Right cardiac atrium (tissue), 5 donors: ENCODE data around the gene AKAP5. TPM values are rescaled to one million over a fixed set of nuclear protein-coding genes. Genes with fewer than 3 reads are reported as not detected.

Source experiments
- ATAC-seq, 2 donors: fragments of 200-7000 bp; cut with Tn5 transposase; one replicate each; pipeline versions ENCODE4 v1.8.0 to v1.9.1; 2020; ENCODE audit warnings: moderate library complexity in 2 of 2, mild to moderate bottlenecking in 1 of 2
- DNase-seq, 3 donors: peaks; one replicate each; pipeline ENCODE4 v3.0.0-alpha.2; 2020
- H3K27ac ChIP-seq: one replicate; pipeline ENCODE4 v1.5.1; 2013; ENCODE audit warnings: mild to moderate bottlenecking, low read length, control low read depth, moderate library complexity
- H3K27me3 ChIP-seq: one replicate; pipeline ENCODE4 v1.6.1; 2013; ENCODE audit not compliant: control insufficient read depth, insufficient read depth
- H3K4me1 ChIP-seq: one replicate; pipeline ENCODE4 v1.6.1; 2013; ENCODE audit warnings: low read length; ENCODE audit not compliant: control insufficient read depth, insufficient read depth
- H3K4me3 ChIP-seq: one replicate; pipeline ENCODE4 v1.5.1; 2013; ENCODE audit warnings: low read length, control low read depth
- H3K9me3 ChIP-seq: one replicate; pipeline ENCODE4 v1.6.1; 2013; ENCODE audit warnings: low read length; ENCODE audit not compliant: control insufficient read depth
- WGBS: extraction: QIAGEN DNeasy Blood & Tissue Kit; methylation state at CpG from one replicate; pipeline ENCODE4 v1.1.7; 2013; 5-methylcytosine and 5-hydroxymethylcytosine counted together
- intact Hi-C, 4 donors: fragments of 100-400 bp; cut with DNase I; formaldehyde crosslinking; loops; one replicate each; pipeline versions ENCODE4 v1.11.0 to v1.14.0; 2022 to 2023
- polyA plus RNA-seq: library from polyadenylated mRNA; stranded (reverse); fragments of 200-250 nt; gene quantifications from one replicate; pipeline ENCODE4 v1.2.3, GENCODE V29; 2013
- total RNA-seq, 4 donors: library from RNA; stranded (reverse); fragmentation: NEBNext Ultra II Directional; extraction: Animal tissue kit (Norgen Biotek cat#: 25700); gene quantifications; one replicate each; pipeline ENCODE4 v1.2.1, GENCODE V29; 2021
- donor health status: healthy with polysubstance abuse.
- donor health status: DM: no; HTN: yes; CAD: no.
- donor health status: DM: no; HTN: no; CAD: no.
- donor health status: DM: no; HTN: yes; CAD: no; lungs with severe emphysema.
- donor health status: DM: yes; HTN: yes; CAD: no.

AKAP5 gene
- total and polyA plus RNA-seq, 5 donors = 0.09 to 0.24 (median 0.22) TPM

GRCh38 chr14:64503434-64504309, 38.4 kb downstream of the AKAP5 start, which contains the start of gene ZBTB25:
Gene ZBTB25, minus strand, starts transcription at chr14:64503838. Its CDS starts 13,305 bp downstream, at chr14:64490533.
- ATAC-seq (peak; percentile 87 to 90), DNase-seq (peak; percentile 92 to 97 (median 97))
- intact Hi-C loops = loop anchor here in 1 of 4 donors (10.0 kb wide), 1 partner anchor 159 kb away; no protein-coding TSS in a partner anchor
- WGBS = under 1% methylated on average over 87 of the region's 87 CpGs
- H3K9me3 ChIP-seq = no peaks in the 10 kb centered on the region
- peak within 1 kb of the TSS; percentile 65 for H3K4me3 ChIP-seq
- H3K4me1 ChIP-seq = peaks cover 11% of the 10 kb centered on the region
- H3K27me3 ChIP-seq = no peaks in the 10 kb centered on the region
- H3K27ac ChIP-seq = peak within 1 kb of the TSS; percentile 98

DNA sequence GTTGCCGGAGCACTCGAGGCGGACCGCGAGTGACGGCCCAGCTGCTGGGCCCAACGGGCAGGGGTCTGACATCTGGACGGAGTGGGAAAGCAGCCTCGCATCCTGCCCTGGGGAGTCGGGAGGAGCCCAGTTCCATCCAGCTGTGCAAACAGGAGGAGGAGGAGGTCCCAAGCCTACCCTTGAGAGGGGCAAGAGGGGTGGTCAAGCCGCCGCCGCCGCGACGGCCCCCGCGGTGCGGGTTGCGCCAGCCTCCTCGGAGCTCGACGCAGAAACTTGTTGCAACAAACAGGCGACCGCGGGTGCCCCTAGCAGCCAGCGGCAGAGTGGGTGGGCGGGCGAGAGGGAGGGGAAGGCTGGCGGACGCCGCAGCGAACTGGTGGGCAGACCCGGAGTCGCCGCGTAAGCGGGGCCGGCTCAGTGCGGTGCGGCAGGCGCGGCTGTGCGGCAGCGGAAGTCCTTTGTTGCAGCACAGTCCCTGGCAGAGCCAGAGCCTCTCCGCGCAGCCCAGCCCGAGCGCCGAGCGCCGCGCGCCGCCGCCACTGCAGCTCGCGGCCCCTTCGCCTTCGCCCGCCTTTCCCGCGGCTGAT, 39.1 kb downstream of the AKAP5 start, which contains the start of gene ZBTB1:
Gene ZBTB1 (plus strand): TSS at position 461 of the 587 bp plus-strand sequence. CDS start 16,735 bp downstream, outside the sequence.
- peak; percentile 90 to 96 (median 95) for DNase-seq
- peak within 1 kb of the TSS; percentile 65 for H3K4me3 ChIP-seq
- H3K27ac ChIP-seq = peak within 1 kb of the TSS; percentile 98
- ATAC-seq = peak; percentile 75 to 77
- H3K4me1 ChIP-seq = peaks cover 11% of the 10 kb centered on the region
- no peaks in the 10 kb centered on the region for H3K9me3 ChIP-seq
- intact Hi-C loops = loop anchor here in 1 of 4 donors (10.0 kb wide), 1 partner anchor 160 kb away; no protein-coding TSS in a partner anchor
- no peaks in the 10 kb centered on the region for H3K27me3 ChIP-seq
- whole genome bisulfite sequencing = under 1% methylated on average over 63 of the region's 63 CpGs

DNA sequence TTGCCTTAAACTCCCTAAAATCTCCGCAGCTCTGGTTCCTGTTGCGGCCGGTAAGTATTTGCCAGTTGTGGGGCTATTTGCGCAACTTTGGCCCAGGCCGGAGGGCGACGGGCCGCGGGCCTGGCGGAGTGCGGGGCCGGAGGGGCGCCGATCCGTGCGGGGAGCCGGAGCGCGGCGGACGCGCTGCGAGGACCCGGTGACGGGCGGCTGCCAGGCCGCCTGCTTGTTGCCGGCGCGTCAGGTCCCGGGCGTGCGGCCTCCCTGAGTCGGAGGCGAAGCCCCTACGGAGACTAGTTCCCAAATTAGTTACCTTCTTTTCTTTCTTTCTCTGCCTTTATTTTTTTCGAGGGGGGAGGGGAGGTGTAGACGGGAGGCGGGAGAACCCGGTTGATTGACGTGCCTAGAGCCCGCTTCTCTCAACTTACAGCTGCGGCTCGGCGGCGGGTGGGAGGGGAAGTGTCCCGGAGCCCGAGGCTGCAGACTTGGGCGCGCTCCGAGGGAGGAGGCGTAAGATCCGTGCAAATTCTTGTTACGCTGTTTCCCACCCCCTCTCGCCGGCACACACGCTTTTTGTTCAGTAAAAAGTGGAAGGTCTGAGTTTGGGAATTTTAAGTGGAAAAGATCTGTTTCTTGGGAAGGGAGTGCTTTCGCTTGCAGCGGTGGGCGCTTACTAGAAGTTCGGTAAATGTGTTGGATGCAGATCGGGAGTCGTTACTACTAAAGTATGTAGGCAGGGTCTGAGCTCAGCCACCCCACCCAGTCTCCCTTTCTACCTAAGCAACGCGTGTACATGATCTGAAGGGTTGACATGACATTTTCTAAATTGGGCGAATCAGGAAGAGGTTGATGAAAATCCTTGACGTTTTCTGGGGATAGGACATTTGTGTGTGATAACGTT, 39.8 kb downstream of the AKAP5 start:
- peak overlapping the region; percentile 65 for H3K4me3 ChIP-seq
- peak; percentile 58 to 65 for ATAC-seq
- H3K4me1 ChIP-seq = peaks cover 11% of the 10 kb centered on the region
- intact Hi-C loops = loop anchor here in 1 of 4 donors (10.0 kb wide), 1 partner anchor 160 kb away; no protein-coding TSS in a partner anchor
- no peaks in the 10 kb centered on the region for H3K9me3 ChIP-seq
- peak overlapping the region; percentile 98 for H3K27ac ChIP-seq
- no peaks in the 10 kb centered on the region for H3K27me3 ChIP-seq
- whole genome bisulfite sequencing = under 1% methylated on average over 68 of the region's 68 CpGs
- DNase-seq = peak; percentile 91 to 97 (median 96)

DNA sequence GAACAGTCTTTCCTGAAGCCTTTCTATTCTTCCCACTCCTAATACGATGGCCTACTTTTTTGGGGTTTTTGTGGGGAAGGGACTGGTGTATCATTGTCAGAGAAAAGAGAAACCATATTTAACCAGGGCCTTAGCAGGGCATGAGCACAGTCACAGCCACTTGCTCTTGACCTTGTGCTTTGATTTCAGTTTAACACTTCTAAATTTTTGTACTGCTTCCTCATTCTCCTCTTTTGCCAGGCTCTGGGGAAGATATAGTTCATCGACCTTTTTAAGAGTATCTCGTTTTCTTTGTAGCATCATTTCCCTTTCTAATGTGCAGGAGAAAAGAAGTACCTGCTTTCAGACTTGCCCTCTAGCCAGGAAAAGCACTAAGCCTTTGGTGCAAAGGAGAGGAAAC, 41.4 kb downstream of the AKAP5 start:
- no peak for ATAC-seq
- 21% methylated on average over 3 of the region's 3 CpGs for WGBS
- peaks cover 8% of the 10 kb centered on the region for H3K4me1 ChIP-seq

GRCh38 chr14:64507376-64508156, 42.3 kb downstream of the AKAP5 start:
- H3K4me1 ChIP-seq = peaks cover 3% of the 10 kb centered on the region
- H3K27me3 ChIP-seq = no peaks in the 10 kb centered on the region
- H3K4me3 ChIP-seq = no peak overlapping the region
- H3K27ac ChIP-seq = no peak overlapping the region
- no peak for ATAC-seq
- WGBS = 65% methylated on average over 4 of the region's 4 CpGs
- intact Hi-C loops = loop anchor here in 1 of 4 donors (10.0 kb wide), 1 partner anchor 163 kb away; no protein-coding TSS in a partner anchor
- DNase-seq = no peak
- no peaks in the 10 kb centered on the region for H3K9me3 ChIP-seq

More for the DNA sequence above, 41.4 kb downstream of the AKAP5 start:
- DNase-seq = no peak
- no peak overlapping the region for H3K27ac ChIP-seq
- H3K4me3 ChIP-seq = peak overlapping the region; percentile 15
- H3K9me3 ChIP-seq = no peaks in the 10 kb centered on the region
- no peaks in the 10 kb centered on the region for H3K27me3 ChIP-seq
- intact Hi-C loops = loop anchor here in 1 of 4 donors (10.0 kb wide), 1 partner anchor 162 kb away; no protein-coding TSS in a partner anchor

- H3K27ac ChIP-seq = no peak overlapping the region
- no peak for ATAC-seq
- WGBS = 36% methylated on average over 1 of the region's 1 CpG
- no peaks in the 10 kb centered on the region for H3K9me3 ChIP-seq
- no peak overlapping the region for H3K4me3 ChIP-seq
- DNase-seq = no peak
- H3K4me1 ChIP-seq = peaks cover 2% of the 10 kb centered on the region
- intact Hi-C loops = loop anchor here in 1 of 4 donors (10.0 kb wide), 1 partner anchor 163 kb away; no protein-coding TSS in a partner anchor
- no peaks in the 10 kb centered on the region for H3K27me3 ChIP-seq
Observed at GRCh38 chr14:64508215-64508776, 43.0 kb downstream of the AKAP5 start.

- H3K27ac ChIP-seq = no peak overlapping the region
- peaks cover 2% of the 10 kb centered on the region for H3K4me1 ChIP-seq
- no peaks in the 10 kb centered on the region for H3K27me3 ChIP-seq
- 87% methylated on average over 8 of the region's 8 CpGs for WGBS
- no peak overlapping the region for H3K4me3 ChIP-seq
- H3K9me3 ChIP-seq = no peaks in the 10 kb centered on the region
- DNase-seq (no peak), ATAC-seq (no peak)
- intact Hi-C loops = loop anchor here in 1 of 4 donors (10.0 kb wide), 1 partner anchor 164 kb away; no protein-coding TSS in a partner anchor
Observed at GRCh38 chr14:64509036-64509435, 43.7 kb downstream of the AKAP5 start.

- H3K9me3 ChIP-seq = no peaks in the 10 kb centered on the region
- ATAC-seq (peak in 1 of 2 donors; percentile 69), DNase-seq (peak in 2 of 3 donors; percentile 41 to 70)
- H3K27me3 ChIP-seq = no peaks in the 10 kb centered on the region
- intact Hi-C loops = no loop called here
- 18% methylated on average over 4 of the region's 4 CpGs for WGBS
- no peak overlapping the region for H3K27ac ChIP-seq
- H3K4me1 ChIP-seq = peaks cover 2% of the 10 kb centered on the region
- no peak overlapping the region for H3K4me3 ChIP-seq
Observed at GRCh38 chr14:64510825-64511671, 45.7 kb downstream of the AKAP5 start.

DNA sequence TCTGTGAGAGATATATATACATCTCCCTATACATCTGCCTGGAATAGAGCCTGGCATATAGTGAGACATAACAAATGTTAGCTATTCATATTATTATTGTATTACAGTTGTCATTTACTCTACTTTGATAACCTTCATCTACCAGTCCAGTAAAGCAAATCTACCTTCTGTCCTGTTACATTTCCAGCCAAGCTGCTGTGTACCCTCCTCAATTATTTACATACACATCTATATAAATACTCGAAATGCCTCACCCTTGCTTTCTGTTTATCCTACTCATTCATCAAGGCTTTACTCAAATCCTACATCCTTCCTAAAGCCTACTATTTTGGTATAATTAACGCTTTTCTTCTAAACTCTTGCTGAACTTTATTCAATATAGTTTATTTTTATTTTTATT, 48.0 kb downstream of the AKAP5 start:
- no peaks in the 10 kb centered on the region for H3K9me3 ChIP-seq
- WGBS = 93% methylated on average over 2 of the region's 2 CpGs
- no peak overlapping the region for H3K27ac ChIP-seq
- H3K27me3 ChIP-seq = no peaks in the 10 kb centered on the region
- no peak for DNase-seq
- no peak for ATAC-seq
- no peak overlapping the region for H3K4me3 ChIP-seq
- H3K4me1 ChIP-seq = no peaks in the 10 kb centered on the region
- intact Hi-C loops = no loop called here
